Measurements from ENCODE around the gene CES4A.
"Not testable (repeated sequence)": the region's sequence is repeated elsewhere in the genome, so short reads cannot be mapped to it uniquely, and the experiment has no call there.

CES4A gene

GRCh38 chr16:67041520-67041919, 53.1 kb downstream of the CES4A start:
- DNase-seq (ENCODE audit: low read depth in 2 of 3, low spot score in 1 of 3) = not testable (repeated sequence)

GRCh38 chr16:67043420-67043819, 55.0 kb downstream of the CES4A start:
- no peak for DNase-seq (ENCODE audit: low read depth in 2 of 3, low spot score in 1 of 3)

GRCh38 chr16:67050796-67051195, 62.4 kb downstream of the CES4A start:
- no peak for DNase-seq (ENCODE audit: low read depth in 2 of 3, low spot score in 1 of 3)

- no peak for DNase-seq (ENCODE audit: low read depth in 2 of 3, low spot score in 1 of 3)
Measured at GRCh38 chr16:67052399-67052798, 64.0 kb downstream of the CES4A start.

GRCh38 chr16:67053767-67054334, 65.5 kb downstream of the CES4A start:
- no peak for DNase-seq (ENCODE audit: low read depth in 2 of 3, low spot score in 1 of 3)

GRCh38 chr16:67054901-67055300, 66.5 kb downstream of the CES4A start:
- DNase-seq (ENCODE audit: low read depth in 2 of 3, low spot score in 1 of 3) = no peak

GRCh38 chr16:67055712-67056487, 67.5 kb downstream of the CES4A start:
- DNase-seq (ENCODE audit: low read depth in 2 of 3, low spot score in 1 of 3) = peak in 1 of 3 donors; percentile 24

Measured in stimulated activated CD4-positive, alpha-beta T cell treated with anti-CD3 and anti-CD28 coated beads, Interleukin-12 subunit alpha, Interleukin-12 subunit beta, amount 100 ng/mL, for 48 hours (primary cell).